Caco-2 (cell line): Measurements from ENCODE around the gene C12orf60. TPM values are rescaled to one million over a fixed set of nuclear protein-coding genes. Genes with fewer than 3 reads are reported as not detected.

Experiments used
- BruUV-seq: library from RNA; stranded (reverse); fragments of 400-500 nt; replicated peaks from 2 replicates; lab custom pipeline; 2021; lab: Mats Ljungman, UMichigan
- CTCF ChIA-PET: fragments of 300-600 bp; sonication (Branson Sonifier 250); formaldehyde crosslinking; loops from one replicate; lab custom pipeline; 2022; ENCODE audit warnings: antibody characterized with exemption; lab: Charles Lee
- POLR2A ChIA-PET: fragments of 300-600 bp; sonication (Branson Sonifier 250); formaldehyde crosslinking; loops from one replicate; lab custom pipeline; 2022; ENCODE audit warnings: antibody characterized with exemption; lab: Charles Lee
- DNase-seq, 2 experiments: peaks; one replicate each; pipeline versions ENCODE4 v3.0.0 to v3.0.0-alpha.2; 2020 to 2022
- H3K27me3 ChIP-seq: replicated peaks from 2 replicates; pipeline ENCODE4 v1.6.0; 2011; ENCODE audit warnings: low read length; ENCODE audit not compliant: control insufficient read depth, insufficient read depth
- H3K36me3 ChIP-seq: 2 replicates; pipeline ENCODE4 v1.5.1; 2011; ENCODE audit warnings: low read length; ENCODE audit not compliant: control insufficient read depth, insufficient read depth
- H3K4me1 ChIP-seq: fragments of 250-450 bp; sonication (Bioruptor Pico); 2 replicates; pipeline ENCODE4 v1.5.1; 2020; ENCODE audit warnings: mild to moderate bottlenecking
- H3K4me3 ChIP-seq: 2 replicates; pipeline ENCODE4 v1.5.1; 2011; ENCODE audit warnings: low read depth, mild to moderate bottlenecking, control low read depth, low read length
- H3K9me3 ChIP-seq: fragments of 250-450 bp; sonication (Bioruptor Pico); 2 replicates; pipeline ENCODE4 v1.5.1; 2020; ENCODE audit warnings: mild to moderate bottlenecking, moderate library complexity
- H3K27ac Mint-ChIP-seq: one replicate; pipeline ENCODE4 v1.8.0; 2022; ENCODE audit warnings: mixed read lengths; ENCODE audit not compliant: unreplicated experiment
- H3K27me3 Mint-ChIP-seq: one replicate; pipeline ENCODE4 v1.8.0; 2022; ENCODE audit warnings: mixed read lengths; ENCODE audit not compliant: insufficient read depth, unreplicated experiment
- H3K36me3 Mint-ChIP-seq: one replicate; pipeline ENCODE4 v1.8.0; 2022; ENCODE audit warnings: mild to moderate bottlenecking, mixed read lengths; ENCODE audit not compliant: insufficient read depth, unreplicated experiment
- H3K4me1 Mint-ChIP-seq: one replicate; pipeline ENCODE4 v1.8.0; 2022; ENCODE audit warnings: low read depth, mixed read lengths; ENCODE audit not compliant: unreplicated experiment
- H3K4me3 Mint-ChIP-seq: one replicate; pipeline ENCODE4 v1.8.0; 2022; ENCODE audit warnings: mild to moderate bottlenecking, moderate library complexity, mixed read lengths; ENCODE audit not compliant: unreplicated experiment
- H3K9me3 Mint-ChIP-seq: one replicate; pipeline ENCODE4 v1.8.0; 2022; ENCODE audit warnings: mixed read lengths; ENCODE audit not compliant: unreplicated experiment
- CTCF ChIP-seq, 2 experiments: fragments of 200-600 bp in 1 of 2; IDR thresholded peaks; 1 replicate in 1 of 2; 2 replicates in 1 of 2; pipeline versions ENCODE4 v1.5.1 to v1.8.0; 2011 to 2022; ENCODE audit warnings: antibody characterized with exemption in 1 of 2, control low read depth in 1 of 2, inconsistent platforms in 1 of 2, low read depth in 1 of 2, low read length in 1 of 2, mild to moderate bottlenecking in 1 of 2, moderate library complexity in 1 of 2; ENCODE audit not compliant: insufficient read depth in 1 of 2, severe bottlenecking in 1 of 2, unreplicated experiment in 1 of 2
- intact Hi-C: fragments of 100-400 bp; cut with micrococcal nuclease; formaldehyde crosslinking; loops from one replicate; pipeline ENCODE4 v1.10.0; 2022; ENCODE audit not compliant: unreplicated experiment
- total RNA-seq: library from RNA; stranded (reverse); gene quantifications from 2 replicates; pipeline ENCODE4 v1.2.3, GENCODE V29; 2022

Gene C12orf60
- total RNA-seq, 1 experiment from 2014 or later = 2.8 TPM

GRCh38 chr12:14844401-14844800 lies 40.9 kb downstream of the C12orf60 start:
- Histone ChIP-seq H3K9me3 (no peaks in the 10 kb centered on the region), H3K4me3 (no peak overlapping the region), H3K4me1 (peaks cover 32% of the 10 kb centered on the region), H3K36me3 (no peaks in the 10 kb centered on the region), H3K27me3 (no peaks in the 10 kb centered on the region)
- H3K27ac Mint-ChIP-seq = no peak overlapping the region
- CTCF ChIA-PET = interaction anchor here (2.2 kb wide), 1 partner anchor 151 kb away, joined by 6 read pairs; no protein-coding TSS in a partner anchor
- no TSS peak for BruUV-seq
- POLR2A ChIA-PET = no interaction called here
- intact Hi-C loops = loop anchor here (2.0 to 5.0 kb wide), 2 partner anchors 42 to 308 kb away; partner anchors contain the start of genes C12orf60 and WBP11
- H3K4me1 Mint-ChIP-seq = peaks cover 20% of the 10 kb centered on the region
- H3K9me3 Mint-ChIP-seq = peaks cover 3% of the 10 kb centered on the region
- H3K36me3 Mint-ChIP-seq = no peaks in the 10 kb centered on the region
- no peak for TF ChIP-seq CTCF (IDR thresholded peaks at IDR 0.05; ENCODE audit: insufficient read depth in 1 of 2, low read depth in 1 of 2, low read length in 1 of 2, severe bottlenecking in 1 of 2, unreplicated experiment in 1 of 2)
- peaks cover 2% of the 10 kb centered on the region for H3K27me3 Mint-ChIP-seq
- no peak overlapping the region for H3K4me3 Mint-ChIP-seq
- no peak for DNase-seq

GRCh38 chr12:14845350-14845750 lies 41.9 kb downstream of the C12orf60 start:
- ChIA-PET POLR2A (no interaction called here), CTCF (interaction anchor here (0.8 kb wide), 1 partner anchor 91 kb away, joined by 3 read pairs; no protein-coding TSS in a partner anchor)
- Mint-ChIP-seq H3K27me3 (peaks cover 2% of the 10 kb centered on the region), H3K4me1 (peaks cover 19% of the 10 kb centered on the region), H3K27ac (no peak overlapping the region), H3K36me3 (no peaks in the 10 kb centered on the region), H3K4me3 (no peak overlapping the region), H3K9me3 (no peaks in the 10 kb centered on the region)
- Histone ChIP-seq H3K4me3 (no peak overlapping the region), H3K36me3 (no peaks in the 10 kb centered on the region), H3K9me3 (no peaks in the 10 kb centered on the region), H3K4me1 (peaks cover 32% of the 10 kb centered on the region), H3K27me3 (no peaks in the 10 kb centered on the region)
- no TSS peak for BruUV-seq
- DNase-seq = peak; percentile 53 to 70
- intact Hi-C loops = loop anchor here (1.0 to 5.0 kb wide), 9 partner anchors 34 to 424 kb away; partner anchors contain the start of gene RERG
- TF ChIP-seq CTCF (IDR thresholded peaks at IDR 0.05; ENCODE audit: insufficient read depth in 1 of 2, low read depth in 1 of 2, low read length in 1 of 2, severe bottlenecking in 1 of 2, unreplicated experiment in 1 of 2) = peak; percentile 80 to 89

GRCh38 chr12:14846042-14846587 lies 42.6 kb downstream of the C12orf60 start:
- H3K9me3 ChIP-seq = no peaks in the 10 kb centered on the region
- no peaks in the 10 kb centered on the region for H3K27me3 ChIP-seq
- peaks cover 13% of the 10 kb centered on the region for H3K4me1 Mint-ChIP-seq
- H3K27me3 Mint-ChIP-seq = peaks cover 2% of the 10 kb centered on the region
- ChIA-PET POLR2A (no interaction called here), CTCF (interaction anchor here (0.8 kb wide), 1 partner anchor 90 kb away, joined by 3 read pairs; no protein-coding TSS in a partner anchor)
- no TSS peak for BruUV-seq
- no peak overlapping the region for H3K4me3 ChIP-seq
- H3K4me1 ChIP-seq = peaks cover 26% of the 10 kb centered on the region
- no peak overlapping the region for H3K4me3 Mint-ChIP-seq
- intact Hi-C loops = loop anchor here (5.0 kb wide), 1 partner anchor 376 kb away; the partner anchor contains the start of gene RERG
- no peaks in the 10 kb centered on the region for H3K9me3 Mint-ChIP-seq
- no peak overlapping the region for H3K27ac Mint-ChIP-seq
- no peak for TF ChIP-seq CTCF (IDR thresholded peaks at IDR 0.05; ENCODE audit: insufficient read depth in 1 of 2, low read depth in 1 of 2, low read length in 1 of 2, severe bottlenecking in 1 of 2, unreplicated experiment in 1 of 2)
- H3K36me3 ChIP-seq = no peaks in the 10 kb centered on the region
- no peak for DNase-seq
- H3K36me3 Mint-ChIP-seq = no peaks in the 10 kb centered on the region
